Endothelial cell (in vitro differentiated cells): ENCODE results near the gene TRIM39. TPM values are rescaled to one million over a fixed set of nuclear protein-coding genes. Genes with fewer than 3 reads are reported as not detected.
"Not testable (repeated sequence)": the region's sequence is repeated elsewhere in the genome, so short reads cannot be mapped to it uniquely, and the experiment has no call there.

Source experiments
- DNase-seq: peaks from one replicate; pipeline ENCODE4 v3.0.0; 2021; ENCODE audit warnings: low spot score
- H3K27ac Mint-ChIP-seq: one replicate; pipeline ENCODE4 v1.8.0; 2021; ENCODE audit warnings: mixed read lengths, inconsistent platforms; ENCODE audit not compliant: unreplicated experiment
- H3K27me3 Mint-ChIP-seq: one replicate; pipeline ENCODE4 v1.8.0; 2021; ENCODE audit warnings: mild to moderate bottlenecking, moderate library complexity, mixed read lengths, inconsistent platforms; ENCODE audit not compliant: unreplicated experiment
- H3K36me3 Mint-ChIP-seq: one replicate; pipeline ENCODE4 v1.8.0; 2021; ENCODE audit warnings: mild to moderate bottlenecking, low read depth, mixed read lengths, inconsistent platforms; ENCODE audit not compliant: unreplicated experiment
- H3K4me1 Mint-ChIP-seq: one replicate; pipeline ENCODE4 v1.8.0; 2021; ENCODE audit warnings: mild to moderate bottlenecking, mixed read lengths, inconsistent platforms; ENCODE audit not compliant: unreplicated experiment
- H3K4me3 Mint-ChIP-seq: one replicate; pipeline ENCODE4 v1.8.0; 2021; ENCODE audit warnings: mild to moderate bottlenecking, mixed read lengths, inconsistent platforms; ENCODE audit not compliant: unreplicated experiment
- H3K9me3 Mint-ChIP-seq: one replicate; pipeline ENCODE4 v1.8.0; 2021; ENCODE audit warnings: mixed read lengths, inconsistent platforms; ENCODE audit not compliant: unreplicated experiment
- total RNA-seq: library from RNA; stranded (reverse); fragmentation: NEBNext Ultra II Directional; extraction: Animal tissue kit (Norgen Biotek cat#: 25700); gene quantifications from one replicate; pipeline ENCODE4 v1.2.1, GENCODE V29; 2021; ENCODE audit not compliant: unreplicated experiment
- TF ChIP-seq, protein P1 (sequence below): fragments of 200-600 bp; sonication (generic); IDR thresholded peaks from one replicate; pipeline ENCODE4 v1.5.0; 2021; ENCODE audit warnings: antibody characterized with exemption; ENCODE audit not compliant: unreplicated experiment

The TRIM39 gene
- total RNA-seq, 1 donor from 2014 or later: 19.4 TPM

DNA sequence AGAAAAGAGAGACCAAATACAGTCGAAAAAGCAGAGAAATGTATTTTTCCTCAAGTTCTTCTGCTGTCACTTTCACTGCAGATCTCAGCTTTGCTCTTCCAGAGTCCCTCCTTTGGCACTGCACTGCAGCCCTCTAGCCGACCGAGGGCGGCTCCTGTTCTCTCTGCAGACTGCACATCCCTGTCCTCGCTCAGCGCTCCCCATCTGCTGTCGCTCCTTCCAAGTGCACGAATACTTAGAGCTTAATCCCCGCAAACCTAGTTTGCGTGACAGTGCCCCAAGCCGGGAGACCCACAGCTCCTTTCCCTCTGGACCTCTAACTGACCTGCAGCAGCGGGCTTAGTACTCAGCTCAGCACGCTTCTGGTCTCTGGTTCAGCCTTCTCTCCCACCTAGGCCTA lies 33.4 kb downstream of the TRIM39 start:
- Mint-ChIP-seq H3K27ac (no peak overlapping the region), H3K4me1 (peaks cover 7% of the 10 kb centered on the region), H3K4me3 (no peak overlapping the region), H3K27me3 (peaks cover 5% of the 10 kb centered on the region), H3K36me3 (no peaks in the 10 kb centered on the region), H3K9me3 (no peaks in the 10 kb centered on the region)
- no peak for DNase-seq
- TF ChIP-seq, protein P1, sequence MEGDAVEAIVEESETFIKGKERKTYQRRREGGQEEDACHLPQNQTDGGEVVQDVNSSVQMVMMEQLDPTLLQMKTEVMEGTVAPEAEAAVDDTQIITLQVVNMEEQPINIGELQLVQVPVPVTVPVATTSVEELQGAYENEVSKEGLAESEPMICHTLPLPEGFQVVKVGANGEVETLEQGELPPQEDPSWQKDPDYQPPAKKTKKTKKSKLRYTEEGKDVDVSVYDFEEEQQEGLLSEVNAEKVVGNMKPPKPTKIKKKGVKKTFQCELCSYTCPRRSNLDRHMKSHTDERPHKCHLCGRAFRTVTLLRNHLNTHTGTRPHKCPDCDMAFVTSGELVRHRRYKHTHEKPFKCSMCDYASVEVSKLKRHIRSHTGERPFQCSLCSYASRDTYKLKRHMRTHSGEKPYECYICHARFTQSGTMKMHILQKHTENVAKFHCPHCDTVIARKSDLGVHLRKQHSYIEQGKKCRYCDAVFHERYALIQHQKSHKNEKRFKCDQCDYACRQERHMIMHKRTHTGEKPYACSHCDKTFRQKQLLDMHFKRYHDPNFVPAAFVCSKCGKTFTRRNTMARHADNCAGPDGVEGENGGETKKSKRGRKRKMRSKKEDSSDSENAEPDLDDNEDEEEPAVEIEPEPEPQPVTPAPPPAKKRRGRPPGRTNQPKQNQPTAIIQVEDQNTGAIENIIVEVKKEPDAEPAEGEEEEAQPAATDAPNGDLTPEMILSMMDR: no peak

DNA sequence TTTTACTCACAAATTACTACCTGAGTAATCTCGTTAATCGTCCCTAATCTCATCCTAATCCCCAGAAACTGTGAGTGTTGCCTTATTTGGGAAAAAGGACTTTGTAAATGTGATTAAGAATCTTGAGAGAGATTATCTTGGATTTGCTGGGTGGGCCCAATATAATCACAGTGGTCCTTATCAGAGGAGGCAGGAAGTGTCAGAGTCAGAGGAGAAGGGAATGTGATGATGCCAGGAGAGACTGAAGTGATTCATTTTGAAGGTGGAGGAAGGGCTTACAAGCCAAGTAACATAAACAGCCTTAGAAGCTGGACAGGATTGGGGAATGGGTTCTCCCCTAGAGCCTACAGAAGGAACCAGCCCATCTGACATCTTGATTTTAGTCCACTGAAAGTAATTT lies 34.9 kb downstream of the TRIM39 start:
- H3K4me3 Mint-ChIP-seq: no peak overlapping the region
- no peak for DNase-seq
- H3K27me3 Mint-ChIP-seq: peaks cover 5% of the 10 kb centered on the region
- peaks cover 7% of the 10 kb centered on the region for H3K4me1 Mint-ChIP-seq
- H3K27ac Mint-ChIP-seq: no peak overlapping the region
- no peaks in the 10 kb centered on the region for H3K36me3 Mint-ChIP-seq
- H3K9me3 Mint-ChIP-seq: no peaks in the 10 kb centered on the region
- TF ChIP-seq, protein P1: no peak

DNA sequence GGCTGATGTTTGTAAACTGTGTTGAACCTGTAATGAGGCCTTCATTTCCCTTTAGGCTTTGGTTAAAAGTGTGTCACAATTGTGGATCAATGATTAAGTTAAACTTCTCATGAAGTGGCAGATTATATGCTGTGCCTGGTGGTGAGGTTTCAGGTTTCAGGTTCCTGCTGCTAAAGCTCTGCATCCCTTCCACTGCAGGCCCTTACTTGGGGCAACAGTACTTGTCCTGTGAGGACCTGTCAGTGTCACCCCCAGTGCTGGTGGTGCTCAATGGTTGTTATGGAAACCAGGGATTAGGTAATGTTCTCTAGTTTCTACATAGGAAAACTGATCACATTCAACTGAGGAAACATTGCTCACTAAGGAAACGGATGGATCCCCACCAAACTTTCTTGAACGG lies 36.7 kb downstream of the TRIM39 start:
- Mint-ChIP-seq H3K36me3 (no peaks in the 10 kb centered on the region), H3K27me3 (no peaks in the 10 kb centered on the region), H3K4me3 (no peak overlapping the region), H3K9me3 (no peaks in the 10 kb centered on the region), H3K4me1 (peaks cover 3% of the 10 kb centered on the region), H3K27ac (no peak overlapping the region)
- DNase-seq: no peak
- TF ChIP-seq, protein P1: no peak

DNA sequence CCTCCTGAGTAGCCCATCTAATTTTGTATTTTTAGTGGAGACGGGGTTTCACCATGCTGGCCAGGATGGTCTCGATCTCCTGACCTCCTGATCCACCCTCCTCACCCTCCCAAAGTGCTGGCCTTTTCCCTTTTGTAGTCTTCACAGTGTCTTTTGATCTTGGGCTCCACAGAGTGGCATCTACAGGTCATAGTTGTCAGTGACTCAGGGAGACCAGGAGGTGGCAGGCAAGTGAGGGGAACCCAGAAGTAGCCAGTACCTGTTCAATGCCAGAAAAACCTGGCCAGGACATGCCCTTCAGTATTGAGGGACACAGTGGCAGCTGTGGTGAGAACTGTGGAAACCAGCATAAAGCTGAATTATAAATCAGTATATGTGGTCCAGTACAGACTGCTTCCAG lies 37.9 kb downstream of the TRIM39 start:
- DNase-seq: no peak

DNA sequence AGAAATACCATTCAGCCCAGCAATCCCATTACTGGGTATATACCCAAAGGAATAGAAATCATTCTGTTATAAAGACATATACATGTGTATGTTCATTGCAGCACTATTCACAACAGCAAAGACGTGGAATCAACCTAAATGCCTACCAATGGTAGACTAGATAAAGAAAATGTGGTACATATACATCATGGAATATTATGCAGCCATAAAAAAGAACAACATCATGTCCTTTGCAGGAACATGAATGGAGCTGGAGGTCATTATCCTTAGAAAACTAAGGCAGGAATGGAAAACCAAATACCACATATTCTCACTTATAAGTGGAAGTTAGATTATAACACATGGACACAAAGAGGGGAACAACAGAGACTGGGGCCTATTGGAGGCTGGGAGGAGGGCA lies 42.6 kb downstream of the TRIM39 start:
- DNase-seq, H3K27me3 Mint-ChIP-seq, H3K4me1 Mint-ChIP-seq, H3K36me3 Mint-ChIP-seq, H3K4me3 Mint-ChIP-seq, H3K9me3 Mint-ChIP-seq, H3K27ac Mint-ChIP-seq: not testable (repeated sequence)

More for the DNA sequence above, 37.9 kb downstream of the TRIM39 start:
- Mint-ChIP-seq H3K4me3 (no peak overlapping the region), H3K36me3 (no peaks in the 10 kb centered on the region), H3K4me1 (peaks cover 3% of the 10 kb centered on the region), H3K27me3 (no peaks in the 10 kb centered on the region), H3K9me3 (no peaks in the 10 kb centered on the region), H3K27ac (no peak overlapping the region)
- TF ChIP-seq, protein P1: no peak
